Natural killer cell (primary cell): ENCODE measurements around the gene SUPT20H. TPM values are rescaled to one million over a fixed set of nuclear protein-coding genes. Genes with fewer than 3 reads are reported as not detected.

Experiments used
- ATAC-seq, 3 donors: fragments of 150-1000 bp in 2 of 3; fragments of 200-7000 bp in 1 of 3; cut with Tn5 transposase; 1 replicate in 1 of 3; 2 replicates in 2 of 3; pipeline ENCODE4 v1.10.0; 2021; ENCODE audit warnings: mild to moderate bottlenecking in 2 of 3, moderate library complexity in 2 of 3
- DNase-seq, 2 donors: peaks; one replicate each; pipeline versions ENCODE4 v3.0.0 to v3.0.0-alpha.2; 2013 to 2021; ENCODE audit warnings: mixed read lengths in 1 of 2
- H3K27ac ChIP-seq: one replicate; pipeline ENCODE4 v1.5.1; 2013; ENCODE audit warnings: mild to moderate bottlenecking, low read length
- H3K27me3 ChIP-seq: one replicate; pipeline ENCODE4 v1.6.1; 2013; ENCODE audit warnings: low read length; ENCODE audit not compliant: control insufficient read depth, insufficient read depth
- H3K36me3 ChIP-seq: one replicate; pipeline ENCODE4 v1.6.1; 2013; ENCODE audit warnings: low read length; ENCODE audit not compliant: control insufficient read depth, insufficient read depth
- H3K4me1 ChIP-seq: one replicate; pipeline ENCODE4 v1.6.1; 2013; ENCODE audit warnings: low read length; ENCODE audit not compliant: control insufficient read depth, insufficient read depth
- H3K4me3 ChIP-seq: one replicate; pipeline ENCODE4 v1.5.1; 2013; ENCODE audit warnings: low read length
- H3K9me3 ChIP-seq: one replicate; pipeline ENCODE4 v1.6.1; 2013; ENCODE audit warnings: low read length; ENCODE audit not compliant: control insufficient read depth, insufficient read depth
- H3K27ac Mint-ChIP-seq, 2 donors: one replicate each; pipeline ENCODE4 v1.8.0; 2022; ENCODE audit warnings: mild to moderate bottlenecking in 2 of 2, mixed read lengths in 2 of 2, moderate library complexity in 1 of 2
- H3K27me3 Mint-ChIP-seq, 2 donors: one replicate each; pipeline ENCODE4 v1.8.0; 2022; ENCODE audit warnings: low read depth in 2 of 2, mixed read lengths in 2 of 2
- H3K36me3 Mint-ChIP-seq: one replicate; pipeline ENCODE4 v1.8.0; 2022; ENCODE audit warnings: mixed read lengths
- H3K4me1 Mint-ChIP-seq, 2 donors: one replicate each; pipeline ENCODE4 v1.8.0; 2022; ENCODE audit warnings: mixed read lengths in 2 of 2
- H3K4me3 Mint-ChIP-seq: one replicate; pipeline ENCODE4 v1.8.0; 2022; ENCODE audit warnings: mild to moderate bottlenecking, moderate library complexity, mixed read lengths
- H3K9me3 Mint-ChIP-seq, 2 donors: one replicate each; pipeline ENCODE4 v1.8.0; 2022; ENCODE audit warnings: mixed read lengths in 2 of 2
- WGBS: methylation state at CpG from one replicate; pipeline ENCODE4 v1.1.7; 2013; ENCODE audit warnings: missing lambda C conversion rate; ENCODE audit not compliant: insufficient coverage; 5-methylcytosine and 5-hydroxymethylcytosine counted together
- intact Hi-C: fragments of 100-400 bp; cut with micrococcal nuclease; formaldehyde crosslinking; loops from one replicate; pipeline ENCODE4 v1.14.2; 2022
- total RNA-seq, 4 donors: library from RNA; stranded (reverse); fragments of 120-200 nt in 1 of 4; gene quantifications; one replicate each; pipeline versions ENCODE4 v1.2.3 to v1.2.4, GENCODE V29; 2013 to 2022
- TF ChIP-seq, protein P1 (sequence below): fragments of 200-600 bp; IDR thresholded peaks from one replicate; pipeline ENCODE4 v1.8.0; 2022; ENCODE audit warnings: antibody characterized with exemption

Gene SUPT20H
- total RNA-seq, 3 donors from 2014 or later (not counting 1 experiment from before 2014, with no cell fraction given): 59.8 to 84.7 (median 64.6) TPM

DNA sequence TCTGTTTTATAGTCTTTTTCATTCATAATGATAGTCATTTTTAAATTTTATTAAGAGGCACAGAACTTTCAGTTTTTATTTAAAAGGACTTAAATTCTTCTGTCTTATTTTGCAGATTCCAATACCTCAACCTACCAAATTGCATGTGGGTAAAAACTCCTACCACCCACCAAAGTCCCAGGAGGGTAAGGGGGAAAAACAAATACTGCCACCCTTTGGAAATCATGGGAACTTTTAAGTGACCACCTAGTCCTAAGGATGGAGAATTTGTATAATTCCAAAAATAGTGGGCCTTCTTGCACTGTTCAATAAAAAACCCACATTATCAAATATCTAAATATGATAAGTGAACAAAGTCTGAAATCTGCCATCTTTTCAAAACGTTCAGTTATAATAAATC lies 9.7 kb downstream of the SUPT20H start:
- Histone ChIP-seq H3K27ac (no peak overlapping the region), H3K9me3 (no peaks in the 10 kb centered on the region), H3K4me1 (no peaks in the 10 kb centered on the region), H3K36me3 (peaks cover 33% of the 10 kb centered on the region), H3K27me3 (no peaks in the 10 kb centered on the region), H3K4me3 (no peak overlapping the region)
- no peak for ATAC-seq
- WGBS: no CpG with 5 or more reads among the region's 1 CpG
- TF ChIP-seq, protein P1, sequence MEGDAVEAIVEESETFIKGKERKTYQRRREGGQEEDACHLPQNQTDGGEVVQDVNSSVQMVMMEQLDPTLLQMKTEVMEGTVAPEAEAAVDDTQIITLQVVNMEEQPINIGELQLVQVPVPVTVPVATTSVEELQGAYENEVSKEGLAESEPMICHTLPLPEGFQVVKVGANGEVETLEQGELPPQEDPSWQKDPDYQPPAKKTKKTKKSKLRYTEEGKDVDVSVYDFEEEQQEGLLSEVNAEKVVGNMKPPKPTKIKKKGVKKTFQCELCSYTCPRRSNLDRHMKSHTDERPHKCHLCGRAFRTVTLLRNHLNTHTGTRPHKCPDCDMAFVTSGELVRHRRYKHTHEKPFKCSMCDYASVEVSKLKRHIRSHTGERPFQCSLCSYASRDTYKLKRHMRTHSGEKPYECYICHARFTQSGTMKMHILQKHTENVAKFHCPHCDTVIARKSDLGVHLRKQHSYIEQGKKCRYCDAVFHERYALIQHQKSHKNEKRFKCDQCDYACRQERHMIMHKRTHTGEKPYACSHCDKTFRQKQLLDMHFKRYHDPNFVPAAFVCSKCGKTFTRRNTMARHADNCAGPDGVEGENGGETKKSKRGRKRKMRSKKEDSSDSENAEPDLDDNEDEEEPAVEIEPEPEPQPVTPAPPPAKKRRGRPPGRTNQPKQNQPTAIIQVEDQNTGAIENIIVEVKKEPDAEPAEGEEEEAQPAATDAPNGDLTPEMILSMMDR: no peak
- intact Hi-C loops: no loop called here
- H3K27ac Mint-ChIP-seq: no peak overlapping the region
- no peak overlapping the region for H3K4me3 Mint-ChIP-seq
- H3K36me3 Mint-ChIP-seq: no peaks in the 10 kb centered on the region
- no peaks in the 10 kb centered on the region for H3K9me3 Mint-ChIP-seq
- peaks cover 36% of the 10 kb centered on the region in 2 donors for H3K4me1 Mint-ChIP-seq
- H3K27me3 Mint-ChIP-seq: no peaks in the 10 kb centered on the region
- DNase-seq: no peak

DNA sequence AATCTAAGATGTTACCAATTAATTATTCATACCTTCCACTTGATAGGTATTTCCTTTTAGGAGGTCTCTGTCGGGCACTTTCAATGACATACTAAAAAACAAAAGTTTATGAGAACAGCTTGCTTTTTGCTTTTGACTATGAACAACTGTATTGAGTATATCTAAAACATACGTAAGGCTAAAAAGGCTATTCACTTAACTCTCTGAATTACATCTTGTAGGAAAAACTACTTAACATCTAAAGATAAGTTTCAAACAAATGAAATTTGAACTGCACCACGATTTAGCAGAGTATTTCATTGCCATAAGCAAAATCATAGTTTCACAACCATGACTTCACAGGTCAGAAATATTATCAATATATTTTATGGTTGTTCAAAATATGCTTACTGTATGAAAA lies 11.6 kb downstream of the SUPT20H start:
- no peaks in the 10 kb centered on the region for H3K9me3 ChIP-seq
- no peak overlapping the region for H3K4me3 ChIP-seq
- no peaks in the 10 kb centered on the region for H3K9me3 Mint-ChIP-seq
- peaks cover 3% of the 10 kb centered on the region for H3K36me3 Mint-ChIP-seq
- H3K27ac ChIP-seq: no peak overlapping the region
- no peak overlapping the region for H3K27ac Mint-ChIP-seq
- DNase-seq (no peak), ATAC-seq (no peak)
- no peaks in the 10 kb centered on the region for H3K4me1 ChIP-seq
- H3K27me3 Mint-ChIP-seq: no peaks in the 10 kb centered on the region
- H3K36me3 ChIP-seq: peaks cover 51% of the 10 kb centered on the region
- H3K27me3 ChIP-seq: no peaks in the 10 kb centered on the region
- H3K4me3 Mint-ChIP-seq: no peak overlapping the region
- peaks cover 18 to 19% of the 10 kb centered on the region in 2 donors for H3K4me1 Mint-ChIP-seq
- intact Hi-C loops: no loop called here
- WGBS: 100% methylated on average over 1 of the region's 3 CpGs
- TF ChIP-seq, protein P1: no peak

GRCh38 chr13:37047032-37047431 lies 12.5 kb downstream of the SUPT20H start:
- intact Hi-C loops: no loop called here
- 89% methylated on average over 1 of the region's 2 CpGs for WGBS
- peaks cover 12% of the 10 kb centered on the region for H3K36me3 Mint-ChIP-seq

GRCh38 chr13:37046062-37046461 lies 13.4 kb downstream of the SUPT20H start:
- H3K36me3 Mint-ChIP-seq: peaks cover 17% of the 10 kb centered on the region
- H3K27me3 Mint-ChIP-seq: no peaks in the 10 kb centered on the region
- intact Hi-C loops: no loop called here

More at GRCh38 chr13:37047032-37047431, 12.5 kb downstream of the SUPT20H start:
- TF ChIP-seq, protein P1: no peak
- Mint-ChIP-seq H3K9me3 (no peaks in the 10 kb centered on the region), H3K27ac (no peak overlapping the region), H3K27me3 (no peaks in the 10 kb centered on the region), H3K4me3 (no peak overlapping the region), H3K4me1 (peaks cover 10 to 12% of the 10 kb centered on the region in 2 donors)
- no peaks in the 10 kb centered on the region for H3K9me3 ChIP-seq
- H3K36me3 ChIP-seq: peaks cover 59% of the 10 kb centered on the region
- no peak overlapping the region for H3K27ac ChIP-seq
- H3K4me3 ChIP-seq: no peak overlapping the region
- no peaks in the 10 kb centered on the region for H3K4me1 ChIP-seq
- H3K27me3 ChIP-seq: no peaks in the 10 kb centered on the region
- ATAC-seq (no peak), DNase-seq (no peak)

More at GRCh38 chr13:37046062-37046461, 13.4 kb downstream of the SUPT20H start:
- H3K4me1 ChIP-seq: no peaks in the 10 kb centered on the region
- Mint-ChIP-seq H3K4me3 (no peak overlapping the region), H3K27ac (no peak overlapping the region), H3K4me1 (peaks cover under 1 to 4% of the 10 kb centered on the region in 2 donors), H3K9me3 (no peaks in the 10 kb centered on the region)
- no peak for ATAC-seq
- H3K36me3 ChIP-seq: peaks cover 67% of the 10 kb centered on the region
- no peaks in the 10 kb centered on the region for H3K9me3 ChIP-seq
- H3K4me3 ChIP-seq: no peak overlapping the region
- WGBS: 88% methylated on average over 1 of the region's 1 CpG
- H3K27me3 ChIP-seq: no peaks in the 10 kb centered on the region
- TF ChIP-seq, protein P1: no peak
- no peak overlapping the region for H3K27ac ChIP-seq
- no peak for DNase-seq
